ENCODE measurements around the gene CIAO1. TPM values are rescaled to one million over a fixed set of nuclear protein-coding genes. Genes with fewer than 3 reads are reported as not detected.
A peak's percentile ranks its signal among the peaks of the same experiment; 100 is the strongest.

Gene CIAO1
- total and polyA plus RNA-seq, 2 of the 13 experiments (the other 11 are each of a cell fraction or from before 2014, with no cell fraction given) = 99.3 to 120 TPM

GRCh38 chr2:96260387-96261260, 5.4 kb upstream of the CIAO1 start (continued):
- TF ChIP-seq ATF2 (CRISPR knock-in tag; IDR thresholded peaks at IDR 0.05) (peak; percentile 92), POLR2G (IDR thresholded peaks at IDR 0.05; ENCODE audit: low read depth, low read length) (peak; percentile 91), ZNF136 (CRISPR knock-in tag; IDR thresholded peaks at IDR 0.05; ENCODE audit: low read depth) (no peak), CBX5 (CRISPR knock-in tag; IDR thresholded peaks at IDR 0.05; ENCODE audit: borderline replicate concordance) (peak; percentile 91; the same call in 1 of the 2 replicates), SIX4 (CRISPR knock-in tag; IDR thresholded peaks at IDR 0.05) (peak; percentile 100), ZNF484 (CRISPR knock-in tag; IDR thresholded peaks at IDR 0.05; ENCODE audit: borderline replicate concordance, low read depth) (0 out of 2 replicates have a peak, but pooled peaks have one; percentile 49), ZNF160 (CRISPR knock-in tag; IDR thresholded peaks at IDR 0.05) (no peak), PRDM10 (CRISPR knock-in tag; IDR thresholded peaks at IDR 0.05; ENCODE audit: low read depth) (peak; percentile 94), TEAD3 (CRISPR knock-in tag; optimal IDR thresholded peaks at IDR 0.05; ENCODE audit: borderline replicate concordance) (peak; percentile 75), GLI4 (CRISPR knock-in tag; IDR thresholded peaks at IDR 0.05; ENCODE audit: borderline replicate concordance) (no peak), TCF7L2 (IDR thresholded peaks at IDR 0.05; ENCODE audit: low read depth, low read length) (no peak), ONECUT2 (CRISPR knock-in tag; IDR thresholded peaks at IDR 0.05) (no peak), ZNF383 (CRISPR knock-in tag; IDR thresholded peaks at IDR 0.05; ENCODE audit: borderline replicate concordance) (0 out of 2 replicates have a peak, but pooled peaks have one; percentile 46), NRL (CRISPR knock-in tag; IDR thresholded peaks at IDR 0.05; ENCODE audit: borderline replicate concordance) (no peak), ZIK1 (CRISPR knock-in tag; IDR thresholded peaks at IDR 0.05; ENCODE audit: borderline replicate concordance, low read depth) (peak; percentile 15; the same call in 1 of the 2 replicates), BRD4 (CRISPR knock-in tag; IDR thresholded peaks at IDR 0.05) (no peak), ELF1 (CRISPR knock-in tag; IDR thresholded peaks at IDR 0.05) (peak; percentile 85), CREM (IDR thresholded peaks at IDR 0.05) (peak; percentile 78), CREM (CRISPR knock-in tag; IDR thresholded peaks at IDR 0.05) (no peak)
- TF ChIP-seq, protein P1, sequence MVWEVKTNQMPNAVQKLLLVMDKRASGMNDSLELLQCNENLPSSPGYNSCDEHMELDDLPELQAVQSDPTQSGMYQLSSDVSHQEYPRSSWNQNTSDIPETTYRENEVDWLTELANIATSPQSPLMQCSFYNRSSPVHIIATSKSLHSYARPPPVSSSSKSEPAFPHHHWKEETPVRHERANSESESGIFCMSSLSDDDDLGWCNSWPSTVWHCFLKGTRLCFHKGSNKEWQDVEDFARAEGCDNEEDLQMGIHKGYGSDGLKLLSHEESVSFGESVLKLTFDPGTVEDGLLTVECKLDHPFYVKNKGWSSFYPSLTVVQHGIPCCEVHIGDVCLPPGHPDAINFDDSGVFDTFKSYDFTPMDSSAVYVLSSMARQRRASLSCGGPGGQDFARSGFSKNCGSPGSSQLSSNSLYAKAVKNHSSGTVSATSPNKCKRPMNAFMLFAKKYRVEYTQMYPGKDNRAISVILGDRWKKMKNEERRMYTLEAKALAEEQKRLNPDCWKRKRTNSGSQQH (CRISPR knock-in tag; IDR thresholded peaks at IDR 0.05; ENCODE audit: low read depth) = no peak
- TF ChIP-seq, protein P2, sequence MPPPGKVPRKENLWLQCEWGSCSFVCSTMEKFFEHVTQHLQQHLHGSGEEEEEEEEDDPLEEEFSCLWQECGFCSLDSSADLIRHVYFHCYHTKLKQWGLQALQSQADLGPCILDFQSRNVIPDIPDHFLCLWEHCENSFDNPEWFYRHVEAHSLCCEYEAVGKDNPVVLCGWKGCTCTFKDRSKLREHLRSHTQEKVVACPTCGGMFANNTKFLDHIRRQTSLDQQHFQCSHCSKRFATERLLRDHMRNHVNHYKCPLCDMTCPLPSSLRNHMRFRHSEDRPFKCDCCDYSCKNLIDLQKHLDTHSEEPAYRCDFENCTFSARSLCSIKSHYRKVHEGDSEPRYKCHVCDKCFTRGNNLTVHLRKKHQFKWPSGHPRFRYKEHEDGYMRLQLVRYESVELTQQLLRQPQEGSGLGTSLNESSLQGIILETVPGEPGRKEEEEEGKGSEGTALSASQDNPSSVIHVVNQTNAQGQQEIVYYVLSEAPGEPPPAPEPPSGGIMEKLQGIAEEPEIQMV (CRISPR knock-in tag; IDR thresholded peaks at IDR 0.05; ENCODE audit: low read depth) = peak; percentile 64

Measured in HepG2 (cell line).